ENCODE results near the gene ZNF777. TPM values are rescaled to one million over a fixed set of nuclear protein-coding genes. Genes with fewer than 3 reads are reported as not detected.

Gene ZNF777
- polyA plus RNA-seq, 3 donors = 0.13 to 2.0 (median 0.25) TPM

DNA sequence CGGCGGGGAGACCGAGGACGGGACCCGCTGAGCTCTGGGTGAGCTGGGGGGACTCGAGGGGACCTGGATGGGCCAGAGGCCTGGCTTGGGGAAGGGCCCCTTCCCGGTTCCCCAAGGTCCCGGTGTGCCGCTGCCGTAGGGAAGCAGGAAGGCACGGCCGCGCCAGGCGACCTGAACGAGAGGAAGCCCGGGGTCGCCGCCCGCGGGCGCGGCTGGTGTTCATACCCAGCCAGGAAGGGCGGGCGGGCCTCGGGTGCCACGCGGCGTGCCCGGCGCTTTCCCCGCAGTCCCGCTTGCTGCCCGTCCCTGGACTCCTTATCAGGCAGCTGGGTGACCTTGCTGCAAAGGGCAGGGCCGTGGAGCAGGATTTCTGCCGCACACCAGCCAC, 38.0 kb downstream of the ZNF777 start:
- Histone ChIP-seq H3K9me3 (replicated peaks in 1 of 2; ENCODE audit: control insufficient read depth in 1 of 2, insufficient read depth in 1 of 2, low read length in 2 of 2) (no peaks in the 10 kb centered on the region), H3K9ac (ENCODE audit: insufficient read depth, low read length, poor library complexity, severe bottlenecking) (peak overlapping the region; percentile 43), H3K4me2 (replicated peaks; ENCODE audit: extremely low read depth, low read length, poor library complexity, severe bottlenecking) (peak overlapping the region; percentile 93), H3K36me3 (replicated peaks in 1 of 2; ENCODE audit: control insufficient read depth in 1 of 2, insufficient read depth in 2 of 2, low read length in 2 of 2) (no peaks in the 10 kb centered on the region), H3K4me1 (ENCODE audit: control insufficient read depth in 1 of 2, insufficient read depth in 2 of 2, low read length in 2 of 2) (peaks cover 16 to 20% of the 10 kb centered on the region in 2 donors), H3K79me2 (ENCODE audit: insufficient read depth, low read length) (no peaks in the 10 kb centered on the region), H2AFZ (ENCODE audit: insufficient read depth, low read depth, low read length, poor library complexity, severe bottlenecking) (peak overlapping the region; percentile 92), H3K27ac (ENCODE audit: low read depth in 1 of 2, low read length in 2 of 2) (no peak overlapping the region), H3K27me3 (ENCODE audit: control insufficient read depth in 2 of 2, insufficient read depth in 2 of 2, low read length in 2 of 2) (peaks cover 7 to 15% of the 10 kb centered on the region in 2 donors), H3K4me3 (replicated peaks in 1 of 3; ENCODE audit: low read depth in 2 of 3, low read length in 3 of 3) (peak overlapping the region; percentile 37 to 78 (median 46)), H4K20me1 (ENCODE audit: insufficient read depth, low read length) (no peaks in the 10 kb centered on the region)
- Mint-ChIP-seq H3K27me3 (ENCODE audit: low read depth in 3 of 3) (peaks cover 11 to 32% (median 16%) of the 10 kb centered on the region in 3 donors), H3K36me3 (peaks cover 0 to 2% of the 10 kb centered on the region in 2 donors), H3K4me1 (peaks cover 14% of the 10 kb centered on the region), H3K9me3 (peaks cover 0 to 5% (median 0%) of the 10 kb centered on the region in 7 donors), H3K27ac (no peak overlapping the region), H3K4me3 (peak overlapping the region; percentile 72 to 82)
- DNase-seq = peak; percentile 6 to 9 (median 9)
- intact Hi-C loops (cut with micrococcal nuclease) = loop anchor here in 1 of 2 donors (2.0 to 10.0 kb wide), 2 partner anchors 76 to 202 kb away; no protein-coding TSS in a partner anchor
- no peak for TF ChIP-seq CTCF (IDR thresholded peaks at IDR 0.05)
- WGBS (ENCODE audit: insufficient coverage) = 1% methylated on average over 34 of the region's 35 CpGs

DNA sequence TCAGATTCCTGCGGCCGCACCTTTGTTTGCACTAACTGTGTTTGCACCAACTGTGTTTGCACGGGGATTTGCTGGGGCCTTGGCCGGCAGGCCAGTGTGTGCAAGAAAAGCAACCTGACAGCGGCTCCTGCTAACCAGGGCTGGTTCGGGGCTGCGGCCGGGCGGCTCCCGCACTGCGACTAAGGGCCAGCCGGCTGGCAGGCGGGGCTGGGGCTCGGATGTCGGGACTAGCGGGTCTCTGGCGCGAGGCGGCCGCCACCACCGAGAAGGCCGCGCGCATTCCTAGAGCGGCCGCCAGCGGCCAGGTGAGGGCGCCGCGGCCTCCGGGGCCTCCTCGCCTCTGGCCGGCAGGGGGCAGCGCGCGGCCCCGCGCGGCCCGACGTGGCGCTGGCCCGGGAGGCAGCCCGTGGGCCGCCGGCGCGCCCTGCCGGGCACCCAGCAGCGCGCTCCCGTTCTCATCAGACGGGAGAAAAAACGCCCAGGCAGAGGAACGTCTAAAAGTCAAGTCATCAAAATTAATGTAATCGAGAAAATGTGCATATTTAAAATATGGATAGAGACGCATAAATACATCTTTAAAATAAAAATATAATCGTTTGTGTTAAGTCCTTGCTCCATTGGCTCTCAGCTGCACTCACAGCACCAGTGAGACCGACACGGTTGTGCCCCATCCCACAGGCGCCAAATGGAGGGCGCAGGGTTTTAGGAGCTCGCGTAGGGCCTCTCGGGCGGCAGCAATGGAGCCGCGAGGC, 38.5 kb downstream of the ZNF777 start:
- intact Hi-C loops (cut with micrococcal nuclease) = loop anchor here in 1 of 2 donors (2.0 to 10.0 kb wide), 2 partner anchors 76 to 202 kb away; no protein-coding TSS in a partner anchor
- WGBS (ENCODE audit: insufficient coverage) = under 1% methylated on average over 55 of the region's 68 CpGs
- DNase-seq = peak; percentile 41 to 67 (median 65)

More for the DNA sequence above, 38.5 kb downstream of the ZNF777 start:
- H3K4me3 ChIP-seq (replicated peaks in 1 of 3; ENCODE audit: low read depth in 2 of 3, low read length in 3 of 3) = peak overlapping the region; percentile 39 to 78 (median 46)
- H3K79me2 ChIP-seq (ENCODE audit: insufficient read depth, low read length) = no peaks in the 10 kb centered on the region
- peaks cover 16 to 20% of the 10 kb centered on the region in 2 donors for H3K4me1 ChIP-seq (ENCODE audit: control insufficient read depth in 1 of 2, insufficient read depth in 2 of 2, low read length in 2 of 2)
- peak; percentile 58 for TF ChIP-seq CTCF (IDR thresholded peaks at IDR 0.05)
- H3K27ac Mint-ChIP-seq = no peak overlapping the region
- peaks cover 11 to 32% (median 16%) of the 10 kb centered on the region in 3 donors for H3K27me3 Mint-ChIP-seq (ENCODE audit: low read depth in 3 of 3)
- peak overlapping the region; percentile 93 for H3K4me2 ChIP-seq (replicated peaks; ENCODE audit: extremely low read depth, low read length, poor library complexity, severe bottlenecking)
- H3K9me3 Mint-ChIP-seq = peaks cover 0 to 5% (median 0%) of the 10 kb centered on the region in 7 donors
- no peak overlapping the region for H3K27ac ChIP-seq (ENCODE audit: low read depth in 1 of 2, low read length in 2 of 2)
- H3K9ac ChIP-seq (ENCODE audit: insufficient read depth, low read length, poor library complexity, severe bottlenecking) = peak overlapping the region; percentile 45
- peaks cover 14% of the 10 kb centered on the region for H3K4me1 Mint-ChIP-seq
- H2AFZ ChIP-seq (ENCODE audit: insufficient read depth, low read depth, low read length, poor library complexity, severe bottlenecking) = peak overlapping the region; percentile 92
- H3K4me3 Mint-ChIP-seq = peak overlapping the region; percentile 72 to 86
- H3K27me3 ChIP-seq (ENCODE audit: control insufficient read depth in 2 of 2, insufficient read depth in 2 of 2, low read length in 2 of 2) = peaks cover 7 to 15% of the 10 kb centered on the region in 2 donors
- peaks cover 0 to 2% of the 10 kb centered on the region in 2 donors for H3K36me3 Mint-ChIP-seq
- H3K36me3 ChIP-seq (replicated peaks in 1 of 2; ENCODE audit: control insufficient read depth in 1 of 2, insufficient read depth in 2 of 2, low read length in 2 of 2) = no peaks in the 10 kb centered on the region
- no peaks in the 10 kb centered on the region for H3K9me3 ChIP-seq (replicated peaks in 1 of 2; ENCODE audit: control insufficient read depth in 1 of 2, insufficient read depth in 1 of 2, low read length in 2 of 2)
- H4K20me1 ChIP-seq (ENCODE audit: insufficient read depth, low read length) = no peaks in the 10 kb centered on the region
